ENCODE results near the gene NEK11.

The NEK11 gene, protein sequence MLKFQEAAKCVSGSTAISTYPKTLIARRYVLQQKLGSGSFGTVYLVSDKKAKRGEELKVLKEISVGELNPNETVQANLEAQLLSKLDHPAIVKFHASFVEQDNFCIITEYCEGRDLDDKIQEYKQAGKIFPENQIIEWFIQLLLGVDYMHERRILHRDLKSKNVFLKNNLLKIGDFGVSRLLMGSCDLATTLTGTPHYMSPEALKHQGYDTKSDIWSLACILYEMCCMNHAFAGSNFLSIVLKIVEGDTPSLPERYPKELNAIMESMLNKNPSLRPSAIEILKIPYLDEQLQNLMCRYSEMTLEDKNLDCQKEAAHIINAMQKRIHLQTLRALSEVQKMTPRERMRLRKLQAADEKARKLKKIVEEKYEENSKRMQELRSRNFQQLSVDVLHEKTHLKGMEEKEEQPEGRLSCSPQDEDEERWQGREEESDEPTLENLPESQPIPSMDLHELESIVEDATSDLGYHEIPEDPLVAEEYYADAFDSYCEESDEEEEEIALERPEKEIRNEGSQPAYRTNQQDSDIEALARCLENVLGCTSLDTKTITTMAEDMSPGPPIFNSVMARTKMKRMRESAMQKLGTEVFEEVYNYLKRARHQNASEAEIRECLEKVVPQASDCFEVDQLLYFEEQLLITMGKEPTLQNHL

DNA sequence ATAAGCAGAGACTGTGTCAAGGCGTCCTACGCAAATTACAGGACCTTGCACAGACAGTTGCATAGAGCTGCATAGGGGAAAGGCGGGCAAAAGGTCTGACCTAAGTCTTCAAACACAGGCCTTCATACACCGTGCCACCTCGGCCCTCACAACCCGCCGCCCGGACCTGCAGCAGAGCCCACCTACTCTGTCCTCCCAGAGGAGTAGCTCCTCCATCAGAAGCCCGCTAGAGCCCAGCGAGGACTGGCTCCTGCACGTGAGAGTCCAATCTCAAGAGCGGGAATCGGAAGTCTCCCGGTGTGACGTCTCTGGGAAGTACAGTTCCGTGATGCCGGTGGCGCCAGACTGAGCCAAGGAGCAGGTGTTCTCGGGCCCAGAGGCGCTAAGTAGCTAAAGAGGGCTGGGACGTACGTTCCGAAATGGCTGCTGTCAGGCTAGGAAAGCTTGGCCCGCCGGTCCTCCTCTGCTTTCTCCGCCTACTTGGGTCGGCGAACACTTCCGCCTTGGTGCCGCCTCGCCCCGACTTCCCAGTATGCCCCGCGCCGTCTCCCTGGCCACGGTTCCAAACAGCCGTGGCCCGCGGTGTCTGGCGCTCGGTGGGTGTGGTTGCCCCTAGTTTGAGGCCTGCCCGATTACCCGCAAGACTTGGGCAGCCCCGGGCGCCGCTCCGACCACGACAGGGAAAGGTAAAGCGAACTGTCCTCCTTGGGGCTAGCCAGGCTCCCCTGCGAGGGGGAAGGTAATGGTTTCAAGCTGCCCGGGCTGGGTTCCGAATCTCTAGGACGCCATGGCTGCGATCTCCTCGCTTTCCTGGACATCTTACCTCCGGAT, at the start of gene NEK11, which contains the start of gene ASTE1:
Gene NEK11, plus strand, starts transcription at position 557 of the 831 bp plus-strand sequence. CDS start 2,832 bp downstream, outside the sequence.
Gene ASTE1, minus strand, starts transcription at position 505 of the 831 bp plus-strand sequence. CDS start 1,519 bp downstream, outside the sequence.
- H3K27me3 Mint-ChIP-seq: no peaks in the 10 kb centered on the region
- H3K36me3 Mint-ChIP-seq: peaks cover 20% of the 10 kb centered on the region
- peaks cover 51% of the 10 kb centered on the region for H3K4me1 Mint-ChIP-seq (ENCODE audit: low read depth)
- H3K9me3 Mint-ChIP-seq (ENCODE audit: low read depth): no peaks in the 10 kb centered on the region
- H3K4me3 Mint-ChIP-seq: peak within 1 kb of the TSS; percentile 89
- peak within 1 kb of the TSS; percentile 97 for H3K27ac Mint-ChIP-seq

DNA sequence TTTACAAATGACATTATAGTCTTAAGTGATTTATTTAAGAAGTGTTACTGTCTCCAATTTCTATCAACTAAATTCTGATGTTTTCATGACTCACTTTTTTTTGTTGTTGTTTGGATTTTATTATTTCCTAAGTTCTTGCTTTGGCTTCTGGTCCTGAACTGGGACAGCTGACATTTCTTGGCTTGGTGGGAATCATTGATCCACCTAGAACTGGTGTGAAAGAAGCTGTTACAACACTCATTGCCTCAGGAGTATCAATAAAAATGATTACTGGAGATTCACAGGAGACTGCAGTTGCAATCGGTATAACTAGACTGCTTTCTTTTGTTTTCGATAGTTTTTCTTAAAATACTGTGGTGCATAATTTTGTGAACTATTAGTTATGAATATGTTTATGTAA, 47.6 kb upstream of the NEK11 start:
- peaks cover 20% of the 10 kb centered on the region for H3K36me3 Mint-ChIP-seq
- no peak overlapping the region for H3K4me3 Mint-ChIP-seq
- H3K9me3 Mint-ChIP-seq (ENCODE audit: low read depth): no peaks in the 10 kb centered on the region
- H3K27me3 Mint-ChIP-seq: no peaks in the 10 kb centered on the region
- no peak overlapping the region for H3K27ac Mint-ChIP-seq
- no peaks in the 10 kb centered on the region for H3K4me1 Mint-ChIP-seq (ENCODE audit: low read depth)

- no peak overlapping the region for H3K27ac Mint-ChIP-seq
Measured at GRCh38 chr3:130981469-130981868, 45.2 kb upstream of the NEK11 start.

DNA sequence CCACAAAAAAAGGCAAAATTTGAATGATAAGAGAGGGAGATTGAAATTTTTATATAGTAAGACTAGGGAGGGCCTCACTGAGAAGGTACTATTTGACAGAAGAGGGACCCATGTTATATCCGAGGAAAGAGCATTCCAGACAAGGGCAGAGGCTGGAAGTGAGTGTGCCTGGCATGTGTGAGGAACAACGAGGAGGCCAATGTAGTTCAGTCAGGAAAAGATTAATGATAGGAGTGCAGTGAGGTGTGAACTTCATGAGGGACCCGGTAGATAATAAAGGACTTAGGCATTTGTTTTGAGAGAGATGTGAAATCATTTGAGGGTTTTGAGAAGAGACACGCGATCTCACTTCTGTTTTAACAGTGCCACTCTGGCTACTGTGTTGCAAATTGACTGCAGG, 36.4 kb upstream of the NEK11 start:
- no peaks in the 10 kb centered on the region for H3K4me1 Mint-ChIP-seq (ENCODE audit: low read depth)
- no peak overlapping the region for H3K4me3 Mint-ChIP-seq
- no peak overlapping the region for H3K27ac Mint-ChIP-seq
- no peaks in the 10 kb centered on the region for H3K27me3 Mint-ChIP-seq
- peaks cover 18% of the 10 kb centered on the region for H3K36me3 Mint-ChIP-seq
- no peaks in the 10 kb centered on the region for H3K9me3 Mint-ChIP-seq (ENCODE audit: low read depth)

More at GRCh38 chr3:130981469-130981868, 45.2 kb upstream of the NEK11 start:
- Mint-ChIP-seq H3K9me3 (ENCODE audit: low read depth) (no peaks in the 10 kb centered on the region), H3K4me1 (ENCODE audit: low read depth) (no peaks in the 10 kb centered on the region), H3K36me3 (peaks cover 23% of the 10 kb centered on the region), H3K27me3 (no peaks in the 10 kb centered on the region), H3K4me3 (no peak overlapping the region)

DNA sequence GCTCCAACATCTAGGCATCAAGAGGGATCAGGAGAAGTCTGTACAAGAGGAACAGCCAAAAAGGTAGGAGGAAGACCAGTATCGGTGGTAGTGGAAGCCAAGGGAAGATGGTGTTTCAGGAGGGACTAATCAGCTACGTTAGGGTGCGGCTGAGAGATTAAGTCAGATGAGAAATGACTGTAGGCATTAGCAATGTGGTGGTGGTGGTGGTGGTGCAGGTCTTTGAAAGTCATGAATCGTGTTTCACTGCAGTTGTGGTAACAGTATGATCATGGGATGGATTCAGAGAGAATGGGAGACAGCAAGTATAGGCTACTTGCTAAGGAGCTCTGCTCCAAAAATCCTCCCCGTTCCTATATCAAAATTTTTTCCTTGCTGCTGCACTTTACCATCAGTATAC, 35.6 kb upstream of the NEK11 start:
- Mint-ChIP-seq H3K9me3 (ENCODE audit: low read depth) (no peaks in the 10 kb centered on the region), H3K36me3 (peaks cover 14% of the 10 kb centered on the region), H3K4me1 (ENCODE audit: low read depth) (no peaks in the 10 kb centered on the region), H3K27me3 (no peaks in the 10 kb centered on the region), H3K27ac (no peak overlapping the region), H3K4me3 (no peak overlapping the region)

GRCh38 chr3:130992344-130992743, 34.3 kb upstream of the NEK11 start:
- H3K36me3 Mint-ChIP-seq: peaks cover 13% of the 10 kb centered on the region
- H3K9me3 Mint-ChIP-seq (ENCODE audit: low read depth): no peaks in the 10 kb centered on the region
- no peak overlapping the region for H3K27ac Mint-ChIP-seq
- no peak overlapping the region for H3K4me3 Mint-ChIP-seq
- no peaks in the 10 kb centered on the region for H3K4me1 Mint-ChIP-seq (ENCODE audit: low read depth)
- H3K27me3 Mint-ChIP-seq: no peaks in the 10 kb centered on the region

DNA sequence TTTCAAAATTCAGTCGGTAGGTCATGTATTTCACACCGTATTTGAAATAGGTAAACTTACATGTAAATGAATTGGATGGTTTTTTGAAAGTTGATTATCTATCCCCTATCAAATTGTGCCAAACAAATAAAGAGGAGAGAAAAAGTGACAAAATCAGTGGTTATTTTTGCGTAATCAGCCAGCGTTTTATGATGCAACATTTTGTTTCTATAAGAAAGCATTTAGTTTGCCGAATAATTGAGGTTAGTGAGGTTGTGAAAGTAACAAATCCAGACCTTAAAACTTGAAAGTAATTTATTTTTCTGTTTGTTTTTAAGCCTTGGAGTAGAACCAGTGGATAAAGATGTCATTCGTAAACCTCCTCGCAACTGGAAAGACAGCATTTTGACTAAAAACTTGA, 29.4 kb upstream of the NEK11 start:
- Mint-ChIP-seq H3K27me3 (no peaks in the 10 kb centered on the region), H3K9me3 (ENCODE audit: low read depth) (no peaks in the 10 kb centered on the region), H3K4me1 (ENCODE audit: low read depth) (peaks cover 1% of the 10 kb centered on the region), H3K4me3 (no peak overlapping the region), H3K27ac (no peak overlapping the region), H3K36me3 (peaks cover 11% of the 10 kb centered on the region)

DNA sequence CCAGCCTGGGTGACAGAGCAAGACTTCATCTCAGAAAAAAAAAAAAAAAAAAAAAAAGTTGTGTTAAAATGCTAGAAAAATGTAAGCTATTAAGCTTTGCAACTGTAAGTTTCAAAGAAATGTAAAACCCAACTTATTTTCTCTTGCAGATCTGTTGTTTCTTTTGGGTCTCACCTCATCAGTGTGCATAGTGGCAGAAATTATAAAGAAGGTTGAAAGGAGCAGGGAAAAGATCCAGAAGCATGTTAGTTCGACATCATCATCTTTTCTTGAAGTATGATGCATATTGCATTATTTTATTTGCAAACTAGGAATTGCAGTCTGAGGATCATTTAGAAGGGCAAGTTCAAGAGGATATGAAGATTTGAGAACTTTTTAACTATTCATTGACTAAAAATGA, 25.6 kb upstream of the NEK11 start:
- Mint-ChIP-seq H3K4me3 (no peak overlapping the region), H3K4me1 (ENCODE audit: low read depth) (peaks cover 4% of the 10 kb centered on the region), H3K27ac (no peak overlapping the region), H3K36me3 (peaks cover 16% of the 10 kb centered on the region), H3K27me3 (no peaks in the 10 kb centered on the region), H3K9me3 (ENCODE audit: low read depth) (no peaks in the 10 kb centered on the region)

GRCh38 chr3:131004603-131005002, 22.1 kb upstream of the NEK11 start:
- H3K4me3 Mint-ChIP-seq: no peak overlapping the region
- H3K27me3 Mint-ChIP-seq: no peaks in the 10 kb centered on the region
- H3K4me1 Mint-ChIP-seq (ENCODE audit: low read depth): peaks cover 4% of the 10 kb centered on the region
- H3K9me3 Mint-ChIP-seq (ENCODE audit: low read depth): no peaks in the 10 kb centered on the region
- peaks cover 15% of the 10 kb centered on the region for H3K36me3 Mint-ChIP-seq
- H3K27ac Mint-ChIP-seq: peak overlapping the region; percentile 72

DNA sequence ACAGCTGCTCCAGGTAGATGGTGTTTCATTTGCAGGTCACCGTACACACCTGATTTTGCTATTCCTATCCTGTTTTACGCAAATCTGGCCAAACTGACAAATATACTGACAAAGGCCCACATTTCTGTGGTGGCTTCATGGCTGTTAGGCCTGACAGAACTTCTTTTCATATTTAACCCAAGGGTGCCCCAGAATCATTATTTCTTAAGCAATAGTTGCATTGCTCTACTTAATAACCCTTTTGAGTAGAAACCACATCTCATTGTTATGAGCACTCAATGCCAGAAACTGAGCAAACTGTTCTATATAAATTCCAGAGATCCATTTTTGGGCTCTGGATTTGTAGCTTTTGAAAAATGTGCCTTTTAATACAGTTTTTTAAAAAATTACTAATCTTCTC, 19.4 kb upstream of the NEK11 start:
- H3K9me3 Mint-ChIP-seq (ENCODE audit: low read depth): no peaks in the 10 kb centered on the region
- H3K4me3 Mint-ChIP-seq: no peak overlapping the region
- peaks cover 16% of the 10 kb centered on the region for H3K36me3 Mint-ChIP-seq
- H3K4me1 Mint-ChIP-seq (ENCODE audit: low read depth): peaks cover 3% of the 10 kb centered on the region
- H3K27me3 Mint-ChIP-seq: no peaks in the 10 kb centered on the region
- H3K27ac Mint-ChIP-seq: no peak overlapping the region

DNA sequence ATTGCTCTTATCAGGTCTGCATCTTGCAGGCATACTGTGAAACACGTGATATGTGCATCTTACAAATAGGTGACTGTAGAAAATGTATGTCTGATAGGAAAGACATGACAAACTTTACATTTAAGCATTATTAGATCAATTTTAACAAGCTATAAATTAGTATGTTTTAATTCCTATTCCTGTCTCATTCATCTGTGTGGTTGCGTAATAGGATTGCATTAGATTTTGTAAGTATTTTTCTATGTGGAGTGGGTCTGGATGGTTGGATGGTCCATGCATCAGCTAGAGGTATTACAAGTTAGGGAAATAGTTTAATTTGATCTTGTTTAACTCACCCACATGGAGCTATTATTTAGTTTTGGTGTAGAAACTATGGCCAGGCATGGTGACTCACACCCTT, 18.9 kb upstream of the NEK11 start:
- Mint-ChIP-seq H3K36me3 (peaks cover 16% of the 10 kb centered on the region), H3K27ac (no peak overlapping the region), H3K9me3 (ENCODE audit: low read depth) (no peaks in the 10 kb centered on the region), H3K4me3 (no peak overlapping the region), H3K27me3 (no peaks in the 10 kb centered on the region), H3K4me1 (ENCODE audit: low read depth) (peaks cover 3% of the 10 kb centered on the region)

DNA sequence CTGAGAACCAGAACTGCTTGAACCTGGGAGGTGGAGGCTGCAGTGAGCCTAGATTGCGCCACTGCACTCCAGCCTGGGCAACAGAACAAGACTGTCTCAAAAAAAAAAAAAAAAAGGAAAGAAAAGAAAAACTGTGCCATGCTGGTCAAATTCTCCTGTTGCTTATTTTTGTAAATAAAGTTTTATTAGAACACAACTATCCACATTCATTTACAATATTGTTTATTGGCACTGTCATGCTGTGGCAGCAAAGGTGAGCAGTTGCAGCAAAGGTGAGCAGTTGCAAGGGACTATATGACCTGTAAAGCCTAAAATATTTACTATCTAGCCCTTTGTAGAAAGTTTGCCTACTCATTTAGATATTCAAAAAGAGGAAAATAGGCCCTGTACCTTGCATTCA, 18.4 kb upstream of the NEK11 start:
- peaks cover 8% of the 10 kb centered on the region for H3K4me1 Mint-ChIP-seq (ENCODE audit: low read depth)
- H3K27me3 Mint-ChIP-seq: no peaks in the 10 kb centered on the region
- H3K36me3 Mint-ChIP-seq: peaks cover 18% of the 10 kb centered on the region
- no peak overlapping the region for H3K4me3 Mint-ChIP-seq
- no peak overlapping the region for H3K27ac Mint-ChIP-seq
- H3K9me3 Mint-ChIP-seq (ENCODE audit: low read depth): no peaks in the 10 kb centered on the region

DNA sequence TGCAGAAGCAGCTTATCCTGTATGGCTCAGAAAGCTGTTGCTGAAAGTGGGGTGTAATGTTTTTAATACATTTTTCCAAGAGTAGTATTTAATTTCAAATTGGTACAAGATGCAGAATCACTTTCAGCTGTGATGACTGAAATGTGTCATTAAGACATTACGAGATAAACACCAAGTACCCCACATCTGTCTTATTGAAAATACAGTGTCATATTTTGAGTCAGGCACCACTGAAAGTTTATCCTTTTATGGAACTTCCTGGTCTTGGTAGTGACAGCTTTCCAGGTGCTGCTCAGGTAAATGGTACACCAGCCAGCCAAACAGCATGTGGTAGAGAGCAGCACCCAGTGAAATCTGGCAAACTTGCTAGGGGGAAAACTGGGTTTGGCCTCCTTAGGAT, 17.0 kb upstream of the NEK11 start:
- Mint-ChIP-seq H3K36me3 (peaks cover 17% of the 10 kb centered on the region), H3K4me3 (no peak overlapping the region), H3K9me3 (ENCODE audit: low read depth) (no peaks in the 10 kb centered on the region), H3K27me3 (no peaks in the 10 kb centered on the region), H3K27ac (no peak overlapping the region), H3K4me1 (ENCODE audit: low read depth) (peaks cover 9% of the 10 kb centered on the region)

GRCh38 chr3:131018970-131019369, 7.7 kb upstream of the NEK11 start:
- H3K27ac Mint-ChIP-seq: no peak overlapping the region
- H3K9me3 Mint-ChIP-seq (ENCODE audit: low read depth): no peaks in the 10 kb centered on the region
- peaks cover 63% of the 10 kb centered on the region for H3K4me1 Mint-ChIP-seq (ENCODE audit: low read depth)
- peaks cover 30% of the 10 kb centered on the region for H3K36me3 Mint-ChIP-seq
- no peaks in the 10 kb centered on the region for H3K27me3 Mint-ChIP-seq
- H3K4me3 Mint-ChIP-seq: no peak overlapping the region

Measured in activated naive CD8-positive, alpha-beta T cell (primary cell).